Karpas-422 (cell line): Measurements from ENCODE around the gene DIPK1B. TPM values are rescaled to one million over a fixed set of nuclear protein-coding genes. Genes with fewer than 3 reads are reported as not detected.
"Not testable (repeated sequence)": the region's sequence is repeated elsewhere in the genome, so short reads cannot be mapped to it uniquely, and the experiment has no call there.

Experiments
- DNase-seq: peaks from one replicate; pipeline ENCODE4 v3.0.0-alpha.2; 2015
- H2AFZ ChIP-seq: fragments of 200-600 bp; sonication (generic); 2 replicates; pipeline ENCODE4 v1.6.1; 2014; ENCODE audit warnings: antibody characterized with exemption, low read length, mixed read lengths
- H3K27ac ChIP-seq: fragments of 200-600 bp; sonication (generic); 2 replicates; pipeline ENCODE4 v1.5.1; 2014; ENCODE audit warnings: mild to moderate bottlenecking, low read length, moderate library complexity
- H3K27me3 ChIP-seq: fragments of 200-600 bp; sonication (generic); 2 replicates; pipeline ENCODE4 v1.6.1; 2014; ENCODE audit warnings: low read length, mixed read lengths
- H3K36me3 ChIP-seq: fragments of 200-600 bp; sonication (generic); 2 replicates; pipeline ENCODE4 v1.6.1; 2014; ENCODE audit warnings: low read length, mixed read lengths; ENCODE audit not compliant: insufficient read depth
- H3K4me1 ChIP-seq: fragments of 200-600 bp; sonication (generic); 2 replicates; pipeline ENCODE4 v1.6.1; 2014; ENCODE audit warnings: mild to moderate bottlenecking, low read length, mixed read lengths
- H3K4me2 ChIP-seq: fragments of 200-600 bp; sonication (generic); 2 replicates; pipeline ENCODE4 v1.6.1; 2014; ENCODE audit warnings: low read length, low read depth, mild to moderate bottlenecking; ENCODE audit not compliant: poor library complexity, severe bottlenecking
- H3K4me3 ChIP-seq: fragments of 200-600 bp; sonication (generic); 2 replicates; pipeline ENCODE4 v1.5.1; 2014; ENCODE audit warnings: mild to moderate bottlenecking, antibody characterized with exemption, low read length, mixed read lengths
- H3K79me2 ChIP-seq: fragments of 200-600 bp; sonication (generic); 2 replicates; pipeline ENCODE4 v1.6.1; 2014; ENCODE audit warnings: mild to moderate bottlenecking, low read length, mixed read lengths
- H3K9ac ChIP-seq: fragments of 200-600 bp; sonication (generic); 2 replicates; pipeline ENCODE4 v1.6.0; 2014; ENCODE audit warnings: low read length
- H3K9me2 ChIP-seq: fragments of 200-600 bp; sonication (generic), shearing (Covaris generic); replicated peaks from 2 replicates; pipeline ENCODE4 v1.6.0; 2014; ENCODE audit warnings: mild to moderate bottlenecking, low read length, moderate library complexity; ENCODE audit not compliant: insufficient read depth
- H3K9me3 ChIP-seq: fragments of 300-700, 200-600 bp; sonication (generic); 2 replicates; pipeline ENCODE4 v1.6.1; 2014; ENCODE audit warnings: low read length, mixed read lengths
- H4K20me1 ChIP-seq: fragments of 200-600 bp; sonication (generic); 2 replicates; pipeline ENCODE4 v1.6.1; 2014; ENCODE audit warnings: mild to moderate bottlenecking, antibody characterized with exemption, low read length, low read depth; ENCODE audit not compliant: insufficient read depth
- total RNA-seq: library from RNA; depleted of rRNA; stranded (reverse); fragments of >200 nt; shearing (Covaris generic); gene quantifications from 2 replicates; pipeline ENCODE4 v1.2.3, GENCODE V29; 2014; ENCODE audit warnings: low replicate concordance

DIPK1B gene
- total RNA-seq, 1 experiment from 2014 or later, result not detected

DNA sequence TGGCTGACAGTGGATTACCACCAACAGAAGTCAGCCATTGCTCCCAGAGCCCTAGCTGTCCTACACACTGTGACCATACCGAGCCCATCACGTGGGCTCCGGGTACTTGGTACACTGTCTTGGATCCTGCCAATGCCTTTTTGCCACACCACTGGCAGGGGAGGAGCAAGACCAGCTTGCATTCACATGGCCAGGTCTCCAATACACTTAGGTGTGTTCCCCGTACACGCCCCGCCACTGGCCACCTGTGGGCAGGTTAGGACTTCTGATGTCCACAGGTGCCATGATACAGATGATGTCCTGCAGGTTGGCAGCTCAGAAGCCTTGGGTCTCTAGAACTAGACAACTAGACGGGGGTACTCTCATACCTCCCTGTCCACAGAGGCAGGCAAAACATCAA is 5.4 kb upstream of the DIPK1B start:
- no peak overlapping the region for H3K27ac ChIP-seq
- no peak overlapping the region for H2AFZ ChIP-seq
- no peaks in the 10 kb centered on the region for H3K79me2 ChIP-seq
- no peak overlapping the region for H3K4me3 ChIP-seq
- H3K36me3 ChIP-seq, result no peaks in the 10 kb centered on the region
- no peak overlapping the region for H3K4me2 ChIP-seq
- no peaks in the 10 kb centered on the region for H3K4me1 ChIP-seq
- H3K9me2 ChIP-seq, result no peaks in the 10 kb centered on the region
- no peaks in the 10 kb centered on the region for H3K27me3 ChIP-seq
- H3K9ac ChIP-seq, result no peak overlapping the region
- no peak for DNase-seq
- no peaks in the 10 kb centered on the region for H3K9me3 ChIP-seq
- no peaks in the 10 kb centered on the region for H4K20me1 ChIP-seq

GRCh38 chr9:136707849-136708517 is 4.4 kb upstream of the DIPK1B start:
- H2AFZ ChIP-seq, result no peak overlapping the region
- no peaks in the 10 kb centered on the region for H3K4me1 ChIP-seq

GRCh38 chr9:136709454-136710109 is 2.8 kb upstream of the DIPK1B start:
- Histone ChIP-seq H3K4me2 (no peak overlapping the region), H3K4me1 (no peaks in the 10 kb centered on the region), H3K27me3 (no peaks in the 10 kb centered on the region), H3K9me2 (no peaks in the 10 kb centered on the region), H3K27ac (no peak overlapping the region), H4K20me1 (0 out of 2 replicates have a peak, but pooled peaks cover 2% of the 10 kb centered on the region), H3K9ac (no peak overlapping the region), H3K4me3 (no peak overlapping the region), H2AFZ (no peak overlapping the region), H3K36me3 (no peaks in the 10 kb centered on the region), H3K79me2 (no peaks in the 10 kb centered on the region), H3K9me3 (no peaks in the 10 kb centered on the region)
- no peak for DNase-seq

More at GRCh38 chr9:136707849-136708517, 4.4 kb upstream of the DIPK1B start:
- no peaks in the 10 kb centered on the region for H3K9me2 ChIP-seq
- no peaks in the 10 kb centered on the region for H4K20me1 ChIP-seq
- no peaks in the 10 kb centered on the region for H3K36me3 ChIP-seq
- H3K9ac ChIP-seq, result no peak overlapping the region
- H3K9me3 ChIP-seq, result no peaks in the 10 kb centered on the region
- DNase-seq, result no peak
- H3K27ac ChIP-seq, result no peak overlapping the region
- H3K79me2 ChIP-seq, result no peaks in the 10 kb centered on the region
- no peak overlapping the region for H3K4me2 ChIP-seq
- H3K4me3 ChIP-seq, result no peak overlapping the region
- H3K27me3 ChIP-seq, result no peaks in the 10 kb centered on the region

DNA sequence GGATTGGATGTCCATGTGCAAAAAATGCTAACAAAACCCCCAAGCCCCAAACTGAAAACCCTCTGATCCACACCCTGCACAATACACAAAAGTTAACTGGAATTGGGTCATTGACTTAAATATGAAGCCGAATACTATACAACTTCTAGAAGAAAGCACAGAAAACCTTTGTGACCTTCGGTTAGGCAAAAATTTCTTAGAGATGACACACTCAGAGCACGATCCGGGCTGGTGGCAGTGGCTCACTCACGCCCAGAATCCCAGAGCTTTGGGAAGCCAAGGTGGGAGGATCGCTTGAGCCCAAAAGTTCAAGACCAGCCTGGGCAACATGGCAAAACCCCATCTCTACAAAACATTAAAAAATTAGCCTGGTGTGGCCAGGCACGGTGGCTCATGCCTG is 1.8 kb upstream of the DIPK1B start:
- no peak overlapping the region for H3K27ac ChIP-seq
- no peaks in the 10 kb centered on the region for H3K4me1 ChIP-seq
- H2AFZ ChIP-seq, result no peak overlapping the region
- H4K20me1 ChIP-seq, result 0 out of 2 replicates have a peak, but pooled peaks cover 2% of the 10 kb centered on the region
- no peak overlapping the region for H3K4me3 ChIP-seq
- no peaks in the 10 kb centered on the region for H3K79me2 ChIP-seq
- H3K9me3 ChIP-seq, result no peaks in the 10 kb centered on the region
- DNase-seq, result no peak
- H3K4me2 ChIP-seq, result no peak overlapping the region
- H3K27me3 ChIP-seq, result no peaks in the 10 kb centered on the region
- no peaks in the 10 kb centered on the region for H3K9me2 ChIP-seq
- no peak overlapping the region for H3K9ac ChIP-seq
- H3K36me3 ChIP-seq, result no peaks in the 10 kb centered on the region

- H3K9ac ChIP-seq, DNase-seq, H3K4me2 ChIP-seq, H3K79me2 ChIP-seq, H3K27ac ChIP-seq, H4K20me1 ChIP-seq, H3K9me2 ChIP-seq, H3K27me3 ChIP-seq, H3K36me3 ChIP-seq, H3K4me1 ChIP-seq, H3K9me3 ChIP-seq, H3K4me3 ChIP-seq, H2AFZ ChIP-seq: not testable (repeated sequence)
Observed at GRCh38 chr9:136711219-136711648, 1.1 kb upstream of the DIPK1B start.

DNA sequence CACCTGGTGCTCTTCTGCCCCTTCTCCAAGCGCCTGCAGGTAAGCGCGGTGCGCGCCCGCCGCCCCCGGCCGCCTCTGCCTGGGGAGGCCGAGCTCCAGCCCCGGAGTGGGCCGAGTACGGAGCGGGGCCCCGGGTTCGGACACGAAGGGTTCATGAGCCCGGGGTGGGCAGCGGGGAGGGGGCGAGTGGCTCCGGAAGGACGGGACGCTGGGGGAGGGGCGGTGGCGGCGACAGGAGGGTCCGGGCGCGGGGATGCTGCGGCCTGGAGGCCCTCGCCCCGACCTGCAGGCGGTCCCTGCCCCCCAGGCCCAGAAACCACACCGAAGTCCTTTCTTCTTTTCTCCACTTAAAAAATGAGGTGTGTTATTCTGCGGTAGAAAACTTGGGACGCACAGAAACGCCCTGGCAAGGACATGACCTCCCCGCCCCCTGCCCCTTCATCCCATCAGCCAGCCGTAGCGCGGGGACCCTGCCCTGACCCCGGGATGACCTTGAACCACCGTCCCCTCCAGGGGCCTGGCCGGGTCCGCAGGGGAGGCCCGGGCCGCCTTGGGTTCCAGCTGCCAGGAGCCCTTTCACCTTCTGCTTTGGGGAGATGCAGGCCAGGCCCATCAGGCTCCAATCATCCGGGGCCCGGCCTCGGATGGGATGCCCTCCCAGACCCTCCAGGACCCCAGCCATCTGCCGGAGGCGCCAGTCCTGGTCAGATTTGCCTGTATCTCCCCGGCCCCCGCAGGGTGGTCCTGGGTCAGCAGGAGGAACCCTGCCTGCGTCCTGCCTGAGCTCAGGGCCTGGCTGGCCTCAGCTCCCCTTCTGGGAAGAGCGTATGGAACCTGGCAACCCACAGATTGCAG is 545 bp downstream of the DIPK1B start:
- Histone ChIP-seq H3K27ac (no peak overlapping the region), H3K9ac (no peak overlapping the region), H3K9me3 (no peaks in the 10 kb centered on the region), H2AFZ (no peak overlapping the region), H3K4me3 (no peak overlapping the region), H3K79me2 (no peaks in the 10 kb centered on the region), H3K4me1 (no peaks in the 10 kb centered on the region), H3K4me2 (no peak overlapping the region), H3K36me3 (no peaks in the 10 kb centered on the region), H4K20me1 (0 out of 2 replicates have a peak, but pooled peaks cover 2% of the 10 kb centered on the region), H3K27me3 (no peaks in the 10 kb centered on the region), H3K9me2 (no peaks in the 10 kb centered on the region)
- no peak for DNase-seq

- H4K20me1 ChIP-seq, result 0 out of 2 replicates have a peak, but pooled peaks cover 2% of the 10 kb centered on the region
- H3K9ac ChIP-seq, result no peak overlapping the region
- H3K9me3 ChIP-seq, result no peaks in the 10 kb centered on the region
- H3K79me2 ChIP-seq, result no peaks in the 10 kb centered on the region
- no peaks in the 10 kb centered on the region for H3K9me2 ChIP-seq
- no peaks in the 10 kb centered on the region for H3K27me3 ChIP-seq
- DNase-seq, result no peak
- H3K4me1 ChIP-seq, result no peaks in the 10 kb centered on the region
- H3K36me3 ChIP-seq, result no peaks in the 10 kb centered on the region
- no peak overlapping the region for H3K4me2 ChIP-seq
- H2AFZ ChIP-seq, result no peak overlapping the region
- no peak overlapping the region for H3K4me3 ChIP-seq
- no peak overlapping the region for H3K27ac ChIP-seq
Observed at GRCh38 chr9:136713550-136713949, 1.2 kb downstream of the DIPK1B start.
